HS-27A (cell line): ENCODE data around the gene KCTD1.

Experiments
- DNase-seq: peaks from one replicate; pipeline ENCODE4 v3.0.0-alpha.2; 2012; ENCODE audit warnings: low read depth, missing footprints

The KCTD1 gene

DNA sequence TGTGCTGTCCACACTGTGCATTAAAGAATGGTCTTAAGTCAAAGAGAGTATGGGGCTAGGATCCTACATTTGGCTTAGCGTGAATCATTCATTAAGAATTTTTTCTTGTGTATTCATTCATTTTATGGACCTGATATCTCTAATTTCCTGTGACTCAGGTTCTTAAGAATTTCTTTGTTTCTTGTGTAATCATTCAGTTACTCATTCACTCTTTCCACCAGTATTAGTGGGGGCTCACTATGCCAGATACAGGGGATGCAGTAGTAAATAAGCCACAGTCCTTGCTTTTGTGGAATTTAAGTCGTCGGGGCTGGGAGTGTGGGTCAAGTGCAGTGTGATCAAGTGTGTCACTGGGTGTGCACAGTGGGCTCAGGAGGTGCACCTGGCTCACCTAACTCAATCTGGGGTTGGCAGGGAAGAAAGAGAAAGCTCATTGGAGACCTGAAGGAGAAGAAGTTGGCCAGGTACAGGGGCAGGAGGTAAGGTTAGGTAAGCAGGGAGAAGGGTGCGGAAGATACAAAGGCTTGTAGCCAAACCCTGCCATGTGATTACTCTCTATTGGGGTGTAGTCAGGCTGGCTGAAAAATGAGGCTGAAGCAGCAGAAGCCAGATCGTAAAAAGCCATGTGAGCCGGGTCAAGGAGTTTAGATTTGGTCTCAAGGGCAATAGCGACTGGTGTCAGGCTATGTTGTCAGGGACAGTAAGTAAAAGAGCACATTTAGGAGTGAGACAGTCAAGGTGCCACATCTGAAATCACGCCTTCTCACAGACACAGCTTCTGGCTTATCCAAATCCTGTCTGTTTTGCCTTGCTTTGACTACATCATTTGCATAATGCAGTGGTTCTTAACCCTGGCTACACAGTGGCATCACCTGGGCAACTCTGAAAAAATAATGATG lies 67.2 kb downstream of the KCTD1 start:
- DNase-seq = peak; percentile 78

DNA sequence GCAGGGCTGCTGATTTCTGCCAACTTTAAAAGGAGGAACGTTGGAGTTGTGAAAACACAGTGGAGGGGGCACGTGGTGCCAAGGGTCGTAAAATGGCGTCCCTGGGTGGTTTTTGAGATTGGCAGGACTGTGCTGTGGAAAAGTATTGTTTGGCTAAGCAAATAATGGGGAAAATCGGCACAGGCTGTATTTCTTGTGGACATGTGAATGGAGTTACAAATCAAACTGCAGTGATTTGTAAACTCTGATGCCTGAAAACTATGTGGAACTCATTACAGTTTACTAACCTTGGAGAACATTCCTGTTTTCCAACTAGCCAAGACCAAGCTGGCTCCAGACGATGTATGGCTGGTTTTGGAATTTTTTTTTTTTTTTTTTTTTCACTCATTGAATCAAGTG lies 68.7 kb downstream of the KCTD1 start:
- no peak for DNase-seq

DNA sequence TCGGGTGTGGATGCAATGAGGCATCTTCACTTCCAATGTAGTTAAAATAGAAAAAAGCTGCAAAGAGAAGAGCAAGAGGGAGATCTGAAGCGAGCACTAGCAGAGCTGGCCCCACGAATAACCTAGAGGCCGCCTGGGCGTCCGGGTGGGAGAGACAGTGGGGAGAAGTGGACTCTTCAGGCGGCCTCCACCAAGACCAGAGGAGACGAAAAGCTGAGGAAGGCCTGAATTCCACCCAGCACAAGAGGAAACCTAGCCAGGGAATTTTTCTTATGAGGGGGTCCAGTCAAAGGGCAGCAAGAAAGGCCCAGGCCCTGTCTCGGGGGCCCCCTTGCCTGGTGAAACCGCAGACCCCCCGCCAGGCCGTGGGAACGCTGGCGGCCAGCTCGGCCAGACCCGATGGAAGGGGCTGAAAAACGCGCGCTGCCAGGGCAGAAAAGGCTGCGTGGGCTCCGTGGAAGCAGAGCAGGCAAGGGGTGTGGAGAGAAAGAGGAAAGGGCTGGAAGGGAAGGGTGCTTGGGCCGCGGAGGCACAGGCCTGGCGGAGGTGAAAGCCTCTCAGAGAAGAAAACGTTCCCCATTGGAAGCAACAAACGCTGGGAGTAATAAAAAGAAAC lies 69.2 kb downstream of the KCTD1 start:
- DNase-seq = no peak

DNA sequence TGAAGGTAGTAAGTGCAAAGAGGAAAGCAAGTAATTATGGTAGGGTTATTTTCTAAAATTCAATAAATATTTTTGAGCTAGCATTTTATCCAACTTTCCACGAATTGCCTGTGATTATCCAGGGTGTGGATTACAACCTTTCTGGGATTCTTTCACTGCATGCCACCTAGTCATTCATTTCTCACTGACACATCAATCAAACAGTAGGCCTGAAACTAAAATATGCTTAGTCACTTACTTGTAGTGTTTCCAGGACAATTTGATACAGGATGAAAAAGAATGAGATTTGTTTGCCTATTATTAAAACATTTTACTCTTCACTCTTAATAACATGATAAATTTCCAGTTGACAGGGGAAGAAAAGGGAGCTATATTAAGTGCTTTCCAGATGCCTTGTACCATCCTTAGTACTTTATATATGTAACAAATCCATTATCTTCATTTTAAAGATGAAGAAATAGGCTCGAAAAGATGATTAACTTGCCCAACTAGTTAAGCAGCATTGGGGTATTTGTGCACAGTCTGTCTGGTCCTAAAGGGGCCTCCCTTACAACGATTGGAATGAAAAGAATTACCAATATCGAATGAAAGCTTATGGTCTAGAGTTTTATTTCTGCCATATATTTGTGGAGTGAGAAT lies 70.4 kb downstream of the KCTD1 start:
- no peak for DNase-seq

DNA sequence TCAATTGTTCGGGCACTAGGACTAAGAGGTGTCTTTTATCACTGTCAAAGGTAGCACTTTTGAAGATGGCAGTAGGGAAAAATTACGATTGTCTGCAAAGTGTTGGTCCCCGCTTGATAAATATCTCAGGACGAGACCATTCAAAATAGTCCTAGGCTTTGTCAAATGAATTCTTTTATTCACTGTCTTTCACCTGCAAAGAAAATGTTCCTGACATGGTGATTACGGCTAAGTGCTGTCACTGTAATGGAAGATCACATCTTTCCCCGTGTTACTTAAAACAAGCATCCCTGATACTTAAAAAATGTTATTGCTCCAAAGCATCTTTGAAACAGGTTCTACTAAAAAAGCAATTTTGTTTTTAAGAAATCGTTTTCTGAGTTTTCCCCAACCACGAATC lies 71.7 kb downstream of the KCTD1 start:
- no peak for DNase-seq

DNA sequence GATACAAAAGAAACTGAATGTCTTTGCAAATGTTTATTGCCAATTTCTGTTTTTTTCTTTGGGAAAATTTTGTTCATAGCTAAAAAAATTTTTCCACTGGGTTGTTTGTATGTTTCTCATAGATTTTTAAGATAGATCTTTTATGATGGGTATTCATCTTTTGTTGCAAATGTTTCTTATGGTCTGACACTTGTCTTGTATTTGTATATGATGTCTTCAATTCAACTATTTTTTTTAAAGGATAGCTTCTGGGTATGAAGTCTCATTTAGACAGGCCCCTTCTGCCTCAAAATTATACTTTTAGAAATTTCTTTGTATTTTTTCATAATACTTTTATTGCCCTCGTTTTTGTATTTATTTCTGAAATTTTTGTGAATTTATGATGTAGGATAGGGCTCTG lies 73.8 kb downstream of the KCTD1 start:
- DNase-seq = no peak

DNA sequence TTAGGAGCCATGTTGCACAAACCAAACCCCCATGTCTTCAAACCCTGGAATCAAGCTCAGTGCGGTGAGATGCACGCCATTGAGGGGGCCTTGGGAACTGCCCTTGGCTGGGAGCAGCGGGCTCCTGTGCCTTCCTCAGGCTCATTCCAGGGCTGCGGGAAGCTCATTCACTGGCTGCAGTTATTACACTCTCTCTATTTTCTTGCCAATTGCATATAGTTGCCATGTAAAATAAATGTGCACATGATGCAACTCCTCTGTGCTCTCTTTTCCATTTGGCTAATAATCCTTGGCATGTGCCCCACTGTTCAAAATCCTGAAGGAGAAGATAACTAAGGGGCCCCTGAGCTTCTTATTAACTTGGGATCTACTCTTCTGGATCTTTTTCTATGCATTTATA lies 74.7 kb downstream of the KCTD1 start:
- DNase-seq = no peak

DNA sequence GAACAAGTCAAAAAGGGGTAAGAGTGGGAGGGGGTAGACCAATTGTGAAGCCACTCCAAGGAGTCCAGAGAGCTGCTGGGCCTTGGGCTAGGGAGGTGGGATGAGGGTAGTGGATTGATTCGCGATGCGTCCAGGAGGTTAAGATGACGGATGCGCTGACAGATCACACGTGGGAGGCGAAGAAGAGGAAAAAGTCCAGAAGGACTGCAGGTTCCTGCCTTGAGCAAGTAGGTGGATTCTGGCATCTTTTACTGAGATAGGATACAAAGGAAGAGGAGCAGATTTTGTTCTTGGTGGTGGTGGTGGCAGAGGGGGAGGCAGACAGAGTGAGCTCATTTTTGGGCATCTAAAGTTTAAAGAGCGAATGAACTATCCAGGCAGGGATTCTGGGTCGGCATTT lies 76.5 kb downstream of the KCTD1 start:
- DNase-seq = no peak

DNA sequence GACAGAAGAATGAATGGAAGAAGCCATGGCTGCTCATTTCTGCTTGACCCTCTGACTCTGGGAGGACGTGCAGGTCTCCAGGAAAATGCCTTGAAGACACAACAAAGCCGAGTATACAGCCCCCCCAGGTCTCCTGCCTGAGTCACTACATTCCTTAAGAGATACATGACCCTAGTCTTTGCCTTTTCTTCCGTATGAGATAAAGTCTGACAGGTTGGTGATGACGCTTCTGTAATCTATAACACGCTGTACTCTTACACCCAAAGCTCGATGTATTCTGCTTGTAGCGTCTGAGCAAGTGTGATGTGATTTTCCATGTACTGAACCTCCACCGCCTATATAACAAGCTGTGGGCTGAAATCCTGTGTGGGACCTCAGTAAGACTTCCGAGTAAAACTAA lies 77.3 kb downstream of the KCTD1 start:
- no peak for DNase-seq

DNA sequence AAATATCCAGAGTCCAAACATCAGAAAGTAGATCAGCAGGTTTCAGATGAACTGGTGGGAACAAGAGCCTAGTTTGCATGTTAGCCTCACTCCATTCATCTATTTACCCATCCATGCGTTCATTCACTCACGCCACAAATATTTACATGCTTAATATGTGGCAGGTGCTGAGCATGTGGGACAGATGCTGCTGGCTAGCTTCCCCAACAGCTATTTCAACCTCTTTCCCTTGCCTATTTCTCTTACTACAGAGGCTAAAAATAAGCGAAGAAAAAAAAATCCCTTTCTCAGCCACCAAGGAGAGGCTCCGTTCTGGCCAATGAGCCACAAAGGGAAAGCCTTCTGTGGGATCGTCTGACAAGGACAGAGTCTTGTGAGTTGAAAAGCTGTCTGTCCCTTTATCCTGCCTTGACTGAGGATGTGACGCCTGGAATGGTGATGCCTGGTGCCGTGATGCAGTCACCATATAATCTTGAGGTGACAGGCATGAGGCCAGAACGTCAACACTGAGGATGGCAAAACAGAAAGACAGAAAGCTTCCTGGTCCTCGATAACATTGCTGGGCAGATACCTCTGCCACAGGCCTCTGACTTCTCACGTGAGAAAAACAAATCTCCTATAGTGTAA lies 78.2 kb downstream of the KCTD1 start:
- DNase-seq = no peak

DNA sequence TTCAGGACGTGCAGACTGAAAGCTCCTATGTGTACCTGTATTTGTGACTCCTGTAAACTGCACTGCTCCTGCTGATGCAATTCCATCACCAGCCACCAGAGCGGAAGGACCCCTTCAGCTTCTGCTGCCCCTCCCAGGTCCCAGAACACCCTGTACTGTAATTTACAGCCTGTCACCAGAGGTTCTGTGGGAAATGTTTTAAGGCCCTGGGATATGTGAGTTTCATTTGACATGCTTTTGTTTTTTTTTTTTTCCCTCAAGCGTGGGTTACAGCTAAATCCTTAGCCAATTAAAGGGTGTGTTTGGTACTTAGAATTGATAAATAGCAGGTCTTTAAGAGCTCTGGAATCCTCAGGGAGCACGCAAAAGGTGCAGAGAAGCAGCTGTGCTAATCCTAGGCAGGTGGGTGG lies 79.4 kb downstream of the KCTD1 start:
- no peak for DNase-seq

DNA sequence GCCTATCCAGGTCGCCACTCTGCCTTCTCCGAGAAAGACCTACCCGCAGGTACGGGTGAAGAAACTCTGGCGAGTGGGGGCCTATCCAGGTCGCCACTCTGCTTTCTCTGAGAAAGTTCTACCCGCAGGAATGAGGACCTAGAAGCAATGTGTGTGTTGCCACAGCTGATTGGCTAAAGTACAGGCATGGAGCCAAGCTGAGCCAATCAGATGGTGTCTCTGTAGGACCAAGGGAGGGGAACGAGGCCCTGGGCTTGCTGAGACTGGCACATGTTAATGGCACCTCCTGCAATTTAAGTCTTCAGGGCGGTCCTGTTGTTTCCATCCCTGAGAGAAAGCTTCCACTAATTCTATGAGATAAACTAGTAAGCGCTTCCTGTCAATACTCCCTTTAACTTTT lies 82.3 kb downstream of the KCTD1 start:
- no peak for DNase-seq

DNA sequence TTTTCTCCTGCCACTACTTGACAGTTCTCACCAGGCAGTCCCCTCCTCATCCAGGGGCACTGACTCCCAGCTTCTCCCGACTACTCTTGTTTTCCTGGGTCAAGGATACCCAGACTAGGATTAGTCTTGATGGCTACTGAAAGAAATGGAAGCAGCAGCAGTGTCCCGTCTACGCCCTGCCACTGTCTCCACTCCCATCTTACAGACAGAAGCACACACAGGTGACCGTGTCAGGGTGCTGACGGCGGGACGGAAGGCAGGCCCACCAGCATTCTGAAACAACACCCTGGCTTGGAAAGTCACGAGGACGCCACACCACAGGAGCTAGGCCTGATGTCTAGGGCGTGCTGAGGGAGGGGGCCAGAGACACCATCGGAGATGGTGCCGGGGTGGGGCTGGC lies 82.9 kb downstream of the KCTD1 start:
- no peak for DNase-seq

DNA sequence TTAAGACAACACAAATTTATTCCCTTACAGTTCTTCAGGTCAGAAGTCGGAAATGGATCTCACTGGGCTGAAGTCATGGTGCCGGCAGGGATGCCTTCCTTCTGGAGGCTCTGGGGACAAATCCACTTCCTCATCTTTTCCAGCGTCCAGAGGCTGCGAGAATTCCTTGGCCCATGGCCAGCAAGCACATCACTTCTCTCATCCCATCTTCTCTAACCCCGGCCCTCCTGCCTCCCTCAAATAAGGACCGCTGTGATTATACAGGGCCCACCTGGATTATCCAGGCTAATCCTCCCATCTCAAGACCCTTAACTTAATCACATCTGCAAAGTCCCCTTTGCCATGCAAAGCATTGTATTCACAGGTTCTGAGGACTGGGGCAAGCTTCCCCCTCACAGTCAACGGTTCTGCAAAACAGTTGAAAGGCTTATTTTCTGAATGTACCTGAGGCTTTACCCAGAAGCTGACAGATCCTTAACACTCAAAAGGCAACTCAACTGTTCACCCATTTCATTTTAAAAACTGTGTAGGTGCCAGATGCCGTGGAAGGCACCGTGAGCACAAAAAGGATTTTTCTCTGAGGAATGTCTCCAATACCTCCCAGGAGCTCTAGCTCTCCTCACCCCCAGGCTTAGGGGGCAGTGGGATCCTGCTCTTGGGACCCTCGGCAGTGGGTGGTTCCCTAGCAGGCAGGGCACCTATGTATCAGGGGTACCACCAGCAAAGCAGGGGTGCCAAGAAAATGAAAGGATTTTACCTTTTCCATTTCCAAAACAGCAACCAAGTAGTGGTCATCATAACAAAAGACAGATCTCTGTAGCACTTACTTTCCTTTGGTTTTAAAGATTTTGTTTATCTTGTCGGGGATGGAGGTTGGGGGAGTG lies 84.0 kb downstream of the KCTD1 start:
- DNase-seq = no peak

DNA sequence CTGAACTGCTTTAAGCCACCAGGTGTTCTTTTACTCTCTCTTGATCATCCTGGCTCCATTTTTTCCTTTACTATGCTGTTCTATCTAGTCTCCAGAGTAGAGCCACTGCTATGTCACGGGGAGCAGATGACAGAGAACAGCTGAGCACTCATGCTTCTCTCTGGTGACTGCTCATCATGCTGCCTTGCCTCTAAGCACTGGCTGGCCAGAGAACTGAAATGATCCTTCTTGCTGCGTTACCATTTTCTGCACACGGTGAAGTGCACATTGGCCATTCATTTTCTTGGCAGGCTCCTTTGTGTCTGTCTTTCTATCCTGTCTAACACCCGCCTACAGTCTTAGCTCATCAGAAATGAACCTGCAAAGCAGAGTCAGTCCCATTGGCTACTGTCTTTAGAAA lies 86.0 kb downstream of the KCTD1 start:
- DNase-seq = no peak

DNA sequence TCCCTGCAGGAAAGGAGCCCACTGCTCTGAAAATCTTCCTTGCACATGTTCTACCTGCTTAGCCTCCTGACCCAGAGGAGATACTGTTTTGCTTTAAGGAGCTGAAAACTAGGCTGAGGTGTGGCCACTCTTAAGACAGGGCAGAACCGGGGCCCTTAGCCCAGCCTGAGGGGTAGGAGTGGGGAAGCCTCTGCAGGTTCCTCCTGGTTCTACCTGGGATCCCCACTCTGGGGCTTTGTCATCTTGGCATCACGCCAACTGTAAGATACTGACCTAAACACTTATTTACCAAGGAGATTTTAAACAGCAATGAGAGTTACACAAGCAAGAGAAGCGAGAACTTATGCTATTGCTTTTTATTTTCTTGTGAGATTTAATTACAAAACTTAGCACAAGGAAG lies 86.9 kb downstream of the KCTD1 start:
- DNase-seq = no peak

DNA sequence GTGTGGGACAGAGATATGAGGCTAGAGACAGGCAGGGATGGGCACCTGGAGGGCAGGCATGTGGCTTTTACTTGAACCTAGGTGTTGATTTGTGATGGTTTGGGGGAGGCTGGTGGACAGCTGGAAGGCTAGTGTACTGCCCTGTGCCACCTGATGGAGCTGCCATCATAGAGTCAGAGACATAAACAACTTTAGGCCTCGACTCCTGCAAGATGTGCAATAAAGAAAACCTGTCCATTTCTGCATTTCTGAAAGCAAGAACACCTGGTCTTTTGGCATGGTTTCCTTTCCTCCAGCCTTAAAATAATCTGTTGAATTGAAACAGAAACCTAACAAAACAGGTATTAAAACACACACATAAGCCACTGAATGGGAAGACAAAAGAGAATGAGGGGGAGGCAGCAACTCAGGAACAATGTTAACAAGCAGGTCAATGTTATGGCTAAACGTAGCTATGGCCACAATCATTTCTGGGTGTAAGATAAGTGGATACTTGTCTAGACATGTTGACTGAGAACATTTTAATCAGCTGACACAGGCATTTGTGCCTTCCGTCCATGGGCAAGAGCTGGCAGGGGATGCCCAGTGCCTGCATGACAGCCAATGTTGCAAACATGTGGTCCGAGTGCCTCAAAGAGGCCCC lies 87.8 kb downstream of the KCTD1 start:
- DNase-seq = no peak

DNA sequence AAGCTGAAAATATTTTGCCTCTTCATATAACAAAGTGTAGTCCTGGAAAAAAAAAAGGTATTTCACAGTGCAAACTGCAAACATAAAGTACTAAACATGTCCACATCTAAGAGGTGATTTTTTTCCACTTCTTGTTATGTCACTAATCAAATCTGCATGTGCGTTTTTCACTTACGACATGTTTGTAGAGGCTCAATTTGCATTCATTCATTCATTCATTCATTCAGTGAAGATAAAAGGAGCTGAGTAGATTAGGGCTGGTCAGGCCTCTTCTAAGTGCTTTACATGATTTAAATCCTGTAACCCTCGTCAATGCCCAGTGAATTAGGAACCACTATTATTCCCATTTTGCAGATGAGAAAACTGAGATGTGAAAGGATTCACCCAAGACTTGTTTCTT lies 88.5 kb downstream of the KCTD1 start:
- DNase-seq = no peak

DNA sequence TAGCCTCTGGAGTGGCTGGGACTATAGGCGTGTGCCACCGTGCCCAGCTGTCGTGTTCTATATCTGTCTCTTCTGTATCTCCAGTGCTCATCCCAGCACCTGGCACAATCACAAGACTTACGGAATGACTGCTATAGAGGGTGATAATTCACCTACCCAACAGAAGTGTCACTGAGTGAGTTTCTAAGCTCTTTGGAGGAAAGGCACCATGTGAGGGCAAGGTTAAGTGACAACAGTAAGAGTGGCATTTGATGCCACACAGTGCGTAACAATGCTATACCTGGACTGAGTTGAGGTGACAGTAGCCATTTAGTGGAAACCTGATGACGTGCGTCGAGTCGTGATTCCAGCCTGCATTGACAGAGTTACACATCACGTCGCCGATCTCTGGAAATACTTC lies 89.0 kb downstream of the KCTD1 start:
- no peak for DNase-seq

DNA sequence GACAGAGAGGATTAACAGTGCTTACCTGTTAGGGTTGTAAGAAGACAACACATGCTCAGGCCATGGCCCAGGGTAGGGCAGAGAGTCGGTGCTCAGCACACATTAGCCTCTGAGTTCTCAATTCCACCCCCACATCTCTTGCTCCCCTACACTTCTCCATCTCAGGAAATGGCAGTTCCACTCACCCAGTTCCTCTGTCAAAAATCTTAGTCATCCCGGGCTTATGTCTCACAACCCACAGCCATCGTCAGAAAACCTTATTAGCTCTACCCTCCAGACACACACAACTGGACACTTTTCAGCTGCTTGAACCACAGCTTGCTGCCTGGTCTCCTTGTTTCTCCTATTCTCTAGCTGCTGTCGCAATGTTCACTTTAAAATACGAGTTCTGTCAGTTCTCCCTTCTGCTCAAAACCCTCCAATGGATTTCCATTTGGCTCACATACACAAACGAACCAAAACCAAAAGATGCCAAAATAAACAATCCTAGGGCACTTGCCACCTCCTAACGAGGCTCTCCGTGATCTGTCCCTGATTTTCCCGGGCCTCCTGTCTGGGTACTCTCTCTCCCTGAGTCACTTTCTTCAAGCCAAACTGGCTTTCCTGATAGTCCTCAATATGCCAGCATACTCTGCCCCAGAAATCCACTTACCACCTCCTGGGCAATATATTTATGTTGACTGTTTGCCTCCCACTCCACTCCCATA lies 89.7 kb downstream of the KCTD1 start:
- no peak for DNase-seq
